Measurements from ENCODE around the gene LRRC59.

LRRC59 gene

DNA sequence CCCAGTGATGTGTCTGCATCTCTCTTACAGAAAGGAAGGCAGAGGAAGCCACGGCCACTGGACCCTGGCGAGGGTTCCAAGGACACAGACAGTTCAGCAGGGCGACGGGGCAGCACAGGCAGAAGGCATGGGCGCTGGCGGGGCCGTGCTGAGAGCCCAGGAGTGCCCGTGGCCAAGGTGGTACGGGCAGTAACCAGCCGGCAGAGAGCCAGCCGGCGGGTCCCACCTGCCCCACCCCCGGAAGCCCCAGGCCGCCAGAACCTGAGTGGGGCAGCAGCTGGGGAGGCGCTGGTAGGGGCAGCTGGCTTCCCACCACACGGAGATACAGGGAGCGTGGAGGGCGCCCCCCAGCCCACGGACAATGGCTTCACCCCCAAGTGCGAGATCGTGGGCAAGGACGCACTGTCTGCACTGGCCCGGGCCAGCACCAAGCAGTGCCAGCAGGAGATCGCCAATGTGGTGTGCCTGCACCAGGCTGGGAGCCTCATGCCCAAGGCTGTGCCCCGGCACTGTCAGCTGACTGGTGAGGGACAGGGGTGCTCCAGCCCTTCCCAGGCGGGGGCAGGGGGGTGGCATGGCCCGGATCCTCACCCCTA lies 43.6 kb downstream of the LRRC59 start:
- no peak for ATAC-seq
- TF ChIP-seq ESRRG (CRISPR knock-in tag; IDR thresholded peaks at IDR 0.05) = no peak
- TF ChIP-seq ZFP30 (CRISPR knock-in tag; IDR thresholded peaks at IDR 0.05) = no peak
- no peak for TF ChIP-seq ISL1 (CRISPR knock-in tag; IDR thresholded peaks at IDR 0.05)

DNA sequence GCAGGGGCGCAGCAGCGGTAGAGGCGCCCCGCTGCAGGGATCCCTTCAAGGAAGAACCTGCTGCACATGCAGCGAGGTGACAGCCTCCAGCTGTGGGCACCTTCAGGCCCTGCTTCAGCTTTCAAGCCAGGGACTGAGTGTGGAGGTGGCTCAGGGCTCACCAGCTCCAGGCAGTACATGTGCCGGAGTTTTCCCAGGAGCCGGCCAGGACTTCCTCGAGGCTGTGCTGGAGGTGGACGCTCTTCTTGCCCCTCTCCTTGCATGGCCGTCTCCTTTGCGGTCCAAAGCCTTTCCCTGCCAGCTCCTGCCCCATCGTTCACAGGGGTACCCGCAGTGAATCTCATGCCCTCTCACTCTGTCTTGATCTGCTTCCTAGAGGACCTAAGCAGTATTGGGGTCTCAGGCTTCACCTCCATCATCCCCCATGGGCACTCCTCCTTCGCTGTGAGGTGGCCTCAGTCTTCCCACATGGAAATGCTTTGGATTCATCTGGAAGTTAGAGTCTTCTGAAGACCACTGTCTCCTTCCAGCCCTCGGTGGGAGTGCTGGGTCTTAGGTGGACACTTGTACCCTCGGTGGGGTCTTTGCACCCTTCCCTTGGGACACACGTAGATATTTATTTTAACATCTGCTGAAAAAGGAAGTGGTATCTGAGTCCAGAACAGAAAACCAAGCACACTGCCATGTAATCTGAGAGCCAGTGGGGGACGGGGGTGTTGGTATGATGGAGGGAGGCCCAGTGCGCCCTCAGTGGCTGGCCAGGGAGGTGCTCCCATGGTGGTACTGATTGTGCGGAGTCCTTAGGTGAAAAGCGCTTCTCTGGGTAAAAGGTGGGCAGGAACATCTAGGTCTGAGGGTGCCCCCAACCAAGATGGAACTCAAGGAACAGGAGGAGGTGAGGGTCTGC lies 44.4 kb downstream of the LRRC59 start:
- no peak for ATAC-seq

DNA sequence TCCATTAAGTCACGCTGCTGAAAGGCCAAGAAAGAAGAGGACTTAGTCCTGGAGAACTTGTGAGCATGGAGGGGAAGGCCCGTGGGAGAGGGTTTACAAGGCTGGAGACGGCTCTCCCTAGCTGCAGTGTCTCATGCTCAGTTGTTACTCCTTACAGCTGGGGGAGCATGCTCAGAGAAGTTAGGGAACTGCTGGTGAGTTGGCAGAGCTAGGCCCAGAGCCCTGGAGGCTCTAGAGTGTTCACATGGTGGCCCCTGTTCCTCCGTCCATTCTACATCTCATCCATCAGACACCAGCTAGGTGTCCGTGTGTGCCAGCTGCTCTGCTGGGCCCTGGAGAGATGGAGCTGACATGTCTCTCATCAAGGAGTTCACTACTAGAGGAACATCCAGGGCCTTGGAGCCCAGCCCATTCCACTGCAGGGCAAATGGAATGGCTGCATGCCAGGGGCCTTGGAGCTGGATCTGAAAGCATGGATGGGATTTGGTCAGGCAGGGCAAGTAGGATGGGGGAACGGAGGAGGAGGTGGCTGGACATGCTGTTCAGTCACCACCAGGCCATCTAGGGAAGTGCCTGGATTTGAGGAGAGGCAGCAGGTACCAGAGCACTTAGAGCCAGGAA lies 45.1 kb downstream of the LRRC59 start:
- no peak for ATAC-seq
- TF ChIP-seq TSHZ2 (CRISPR knock-in tag; IDR thresholded peaks at IDR 0.05) (no peak), TOX (CRISPR knock-in tag; IDR thresholded peaks at IDR 0.05; ENCODE audit: borderline replicate concordance) (no peak), SNAI2 (CRISPR knock-in tag; IDR thresholded peaks at IDR 0.05) (no peak), TCF4 (CRISPR knock-in tag; IDR thresholded peaks at IDR 0.05; ENCODE audit: borderline replicate concordance) (no peak), GLIS3 (CRISPR knock-in tag; IDR thresholded peaks at IDR 0.05) (no peak), ZC3H10 (CRISPR knock-in tag; IDR thresholded peaks at IDR 0.05) (no peak), ARNTL (CRISPR knock-in tag; IDR thresholded peaks at IDR 0.05; ENCODE audit: borderline replicate concordance, low read depth) (no peak), ZNF8 (CRISPR knock-in tag; IDR thresholded peaks at IDR 0.05) (no peak), OSR1 (CRISPR knock-in tag; IDR thresholded peaks at IDR 0.05) (no peak), CSDC2 (CRISPR knock-in tag; IDR thresholded peaks at IDR 0.05) (no peak), ZFP30 (CRISPR knock-in tag; IDR thresholded peaks at IDR 0.05) (no peak), ISL1 (CRISPR knock-in tag; IDR thresholded peaks at IDR 0.05) (no peak), POU6F1 (CRISPR knock-in tag; IDR thresholded peaks at IDR 0.05; ENCODE audit: borderline replicate concordance, low read depth) (no peak), ESRRG (CRISPR knock-in tag; IDR thresholded peaks at IDR 0.05) (no peak), BACH2 (CRISPR knock-in tag; IDR thresholded peaks at IDR 0.05; ENCODE audit: borderline replicate concordance) (no peak), CREB5 (CRISPR knock-in tag; IDR thresholded peaks at IDR 0.05; ENCODE audit: low read depth) (no peak)

More for the DNA sequence above, 44.4 kb downstream of the LRRC59 start:
- no peak for TF ChIP-seq PPARA (CRISPR knock-in tag; IDR thresholded peaks at IDR 0.05; ENCODE audit: borderline replicate concordance)
- no peak for TF ChIP-seq GLIS3 (CRISPR knock-in tag; IDR thresholded peaks at IDR 0.05)
- TF ChIP-seq ZFP30 (CRISPR knock-in tag; IDR thresholded peaks at IDR 0.05) = no peak
- no peak for TF ChIP-seq ZNF70 (CRISPR knock-in tag; IDR thresholded peaks at IDR 0.05)
- TF ChIP-seq PATZ1 (CRISPR knock-in tag; IDR thresholded peaks at IDR 0.05; ENCODE audit: borderline replicate concordance) = no peak
- no peak for TF ChIP-seq ISL1 (CRISPR knock-in tag; IDR thresholded peaks at IDR 0.05)
- no peak for TF ChIP-seq RARB (CRISPR knock-in tag; IDR thresholded peaks at IDR 0.05)
- no peak for TF ChIP-seq BACH2 (CRISPR knock-in tag; IDR thresholded peaks at IDR 0.05; ENCODE audit: borderline replicate concordance)
- no peak for TF ChIP-seq TCF4 (CRISPR knock-in tag; IDR thresholded peaks at IDR 0.05; ENCODE audit: borderline replicate concordance)
- no peak for TF ChIP-seq ESRRG (CRISPR knock-in tag; IDR thresholded peaks at IDR 0.05)
- TF ChIP-seq CSDC2 (CRISPR knock-in tag; IDR thresholded peaks at IDR 0.05) = no peak
- no peak for TF ChIP-seq POU6F1 (CRISPR knock-in tag; IDR thresholded peaks at IDR 0.05; ENCODE audit: borderline replicate concordance, low read depth)
